SK-N-SH (cell line): Measurements from ENCODE around the gene MYO10. TPM values are rescaled to one million over a fixed set of nuclear protein-coding genes. Genes with fewer than 3 reads are reported as not detected.

Experiments used
- CTCF ChIA-PET: fragments of 300-600, 350-600 bp; formaldehyde crosslinking; extraction: SDS; loops from one replicate; lab custom pipeline; 2021; lab: Yijun Ruan, JAX
- POLR2A ChIA-PET: fragments of 350-600 bp; sonication (Branson Sonifier 250); formaldehyde crosslinking; extraction: SDS; loops from one replicate; lab custom pipeline; 2020; ENCODE audit warnings: antibody characterized with exemption, inconsistent platforms; lab: Yijun Ruan, JAX
- DNase-seq: peaks from one replicate; pipeline ENCODE4 v3.0.0; 2012
- H2AFZ ChIP-seq: fragments of 200-600 bp; sonication (generic); 2 replicates; pipeline ENCODE4 v1.8.1; 2016; ENCODE audit warnings: antibody characterized with exemption, mild to moderate bottlenecking, low read depth
- H3F3A ChIP-seq: fragments of 200-600 bp; sonication (generic); replicated peaks from 2 replicates; pipeline ENCODE3; 2016; ENCODE audit warnings: antibody characterized with exemption, mild to moderate bottlenecking; ENCODE audit not compliant: insufficient read depth
- H3K27ac ChIP-seq, 2 experiments: fragments of 200-500 bp in 1 of 2; fragments of 200-600 bp in 1 of 2; sonication (Bioruptor generic) in 1 of 2; sonication (generic), shearing (Covaris generic) in 1 of 2; 2 replicates each; pipeline versions ENCODE4 v1.5.1 to v1.6.1; 2014 to 2016; ENCODE audit warnings: low read depth in 2 of 2, inconsistent platforms in 1 of 2, low read length in 1 of 2, mild to moderate bottlenecking in 1 of 2, mixed read lengths in 1 of 2
- H3K27me3 ChIP-seq: fragments of 200-600 bp; sonication (generic), shearing (Covaris generic); 2 replicates; pipeline ENCODE4 v1.6.1; 2016; ENCODE audit warnings: mixed run types; ENCODE audit not compliant: insufficient read depth
- H3K36me3 ChIP-seq, 2 experiments: fragments of 200-500 bp in 1 of 2; fragments of 200-600 bp in 1 of 2; sonication (Bioruptor generic) in 1 of 2; sonication (generic) in 1 of 2; replicated peaks in 1 of 2; 2 replicates each; pipeline versions ENCODE3 to v1.5.1; 2014 to 2016; ENCODE audit warnings: low read length in 1 of 2, mild to moderate bottlenecking in 1 of 2; ENCODE audit not compliant: insufficient read depth in 2 of 2, control insufficient read depth in 1 of 2
- H3K4me1 ChIP-seq, 2 experiments: fragments of 200-500 bp in 1 of 2; fragments of 200-600 bp in 1 of 2; sonication (Bioruptor generic) in 1 of 2; sonication (generic), shearing (Covaris generic) in 1 of 2; 2 replicates each; pipeline versions ENCODE4 v1.5.1 to v1.6.1; 2014 to 2016; ENCODE audit warnings: low read depth in 1 of 2, low read length in 1 of 2, mixed run types in 1 of 2; ENCODE audit not compliant: insufficient read depth in 2 of 2, control insufficient read depth in 1 of 2
- H3K4me2 ChIP-seq: fragments of 200-600 bp; sonication (generic), shearing (Covaris generic); 2 replicates; pipeline ENCODE4 v1.6.1; 2017; ENCODE audit warnings: mixed run types
- H3K4me3 ChIP-seq, 2 experiments: fragments of 200-500 bp in 1 of 2; fragments of 200-600 bp in 1 of 2; sonication (Bioruptor generic) in 1 of 2; sonication (generic), shearing (Covaris generic) in 1 of 2; 2 replicates each; pipeline versions ENCODE4 v1.5.1 to v1.8.1; 2014 to 2016; ENCODE audit warnings: low read depth in 2 of 2, inconsistent platforms in 1 of 2, low read length in 1 of 2, mild to moderate bottlenecking in 1 of 2, mixed read lengths in 1 of 2, moderate library complexity in 1 of 2
- H3K79me2 ChIP-seq: fragments of 200-600 bp; sonication (generic); 2 replicates; pipeline ENCODE4 v1.8.1; 2017; ENCODE audit warnings: mild to moderate bottlenecking; ENCODE audit not compliant: insufficient read depth
- H3K9ac ChIP-seq: fragments of 200-600 bp; sonication (generic); 2 replicates; pipeline ENCODE4 v1.6.1; 2017; ENCODE audit warnings: mixed run types
- H3K9me2 ChIP-seq: fragments of 200-600 bp; sonication (generic); 2 replicates; pipeline ENCODE4 v1.6.1; 2017; ENCODE audit warnings: mixed run types
- H3K9me3 ChIP-seq: fragments of 200-600 bp; sonication (generic); 2 replicates; pipeline ENCODE4 v1.6.1; 2017; ENCODE audit warnings: mixed run types, mild to moderate bottlenecking, moderate library complexity
- H4K20me1 ChIP-seq: fragments of 200-600 bp; sonication (generic); 2 replicates; pipeline ENCODE4 v1.6.1; 2017; ENCODE audit warnings: mild to moderate bottlenecking, mixed run types; ENCODE audit not compliant: insufficient read depth
- GABPA ChIP-seq: IDR thresholded peaks from 2 replicates; pipeline ENCODE4 v1.4.0; 2012; ENCODE audit warnings: low read depth, mild to moderate bottlenecking
- IRF3 ChIP-seq: fragments of 150-350 bp; IDR thresholded peaks from 2 replicates; pipeline ENCODE4 v1.6.1; 2016; ENCODE audit warnings: mild to moderate bottlenecking, low read depth, low read length
- MAX ChIP-seq: IDR thresholded peaks from 2 replicates; pipeline ENCODE4 v1.4.0; 2012; ENCODE audit warnings: low read depth
- NRF1 ChIP-seq: IDR thresholded peaks from 2 replicates; pipeline ENCODE4 v1.6.1; 2012; ENCODE audit warnings: low read depth, mild to moderate bottlenecking, low read length
- PBX3 ChIP-seq: IDR thresholded peaks from 2 replicates; pipeline ENCODE4; 2012
- REST ChIP-seq: IDR thresholded peaks from 2 replicates; pipeline ENCODE4 v1.6.1; 2012; ENCODE audit warnings: mild to moderate bottlenecking, low read depth, low read length, moderate library complexity
- RXRA ChIP-seq: IDR thresholded peaks from 2 replicates; pipeline ENCODE4 v1.4.0; 2012; ENCODE audit warnings: low read depth, mild to moderate bottlenecking, borderline replicate concordance
- SMC3 ChIP-seq: IDR thresholded peaks from 2 replicates; pipeline ENCODE4 v1.6.1; 2012; ENCODE audit warnings: low read depth, low read length, improper control_type of control experiment
- TCF12 ChIP-seq: IDR thresholded peaks from 2 replicates; pipeline ENCODE4 v1.4.0; 2012
- WGBS: methylation state at CpG from one replicate; pipeline ENCODE4 v1.1.6; 2017; ENCODE audit warnings: low lambda C conversion rate; 5-methylcytosine and 5-hydroxymethylcytosine counted together
- polyA plus RNA-seq, 3 experiments: library from polyadenylated mRNA; depleted of rRNA; stranded (reverse); fragments of >200 nt; gene quantifications; 2 replicates each; pipeline ENCODE4 v1.2.3, GENCODE V29; 2012

The MYO10 gene
- polyA plus RNA-seq, 1 of the 3 experiments (the other 2 are of a cell fraction): 8.1 TPM

- H3K9me3 ChIP-seq: no peaks in the 10 kb centered on the region
- H3K9ac ChIP-seq: no peak overlapping the region
- no peak overlapping the region for H3K4me2 ChIP-seq
- H3K4me1 ChIP-seq: no peaks in the 10 kb centered on the region
- no peak overlapping the region for H3K4me3 ChIP-seq
- H3K27ac ChIP-seq: no peak overlapping the region
- POLR2A ChIA-PET: no interaction called here
- no peaks in the 10 kb centered on the region for H3K9me2 ChIP-seq
- CTCF ChIA-PET: interaction anchor here (1.3 to 2.0 kb wide), 2 partner anchors 417 to 431 kb away, joined by 3 to 5 read pairs; no protein-coding TSS in a partner anchor
- peaks cover 86% of the 10 kb centered on the region for H3K79me2 ChIP-seq
- peaks cover 34% of the 10 kb centered on the region for H3F3A ChIP-seq
- H2AFZ ChIP-seq: no peak overlapping the region
- peaks cover 0 to 67% of the 10 kb centered on the region in 2 experiments for H3K36me3 ChIP-seq
- TF ChIP-seq TCF12 (no peak), IRF3 (no peak), SMC3 (no peak), GABPA (no peak), PBX3 (no peak), NRF1 (no peak), MAX (no peak)
- TF ChIP-seq, all 33 proteins: peak for 0
- 72% methylated on average over 3 of the region's 3 CpGs for WGBS
- no peak for DNase-seq
- Histone ChIP-seq H4K20me1 (0 out of 2 replicates have a peak, but pooled peaks cover 11% of the 10 kb centered on the region), H3K27me3 (no peaks in the 10 kb centered on the region)
Measured at GRCh38 chr5:16772556-16772955, 163.5 kb downstream of the MYO10 start.

GRCh38 chr5:16768184-16768583 is 167.9 kb downstream of the MYO10 start:
- Histone ChIP-seq H3K4me2 (no peak overlapping the region), H3K9me3 (no peaks in the 10 kb centered on the region), H3K27ac (no peak overlapping the region), H2AFZ (no peak overlapping the region), H3K9ac (no peak overlapping the region), H3K27me3 (no peaks in the 10 kb centered on the region), H4K20me1 (0 out of 2 replicates have a peak, but pooled peaks cover 3% of the 10 kb centered on the region), H3K4me1 (no peaks in the 10 kb centered on the region), H3K79me2 (peaks cover 54% of the 10 kb centered on the region), H3K9me2 (no peaks in the 10 kb centered on the region), H3K36me3 (peaks cover 0 to 90% of the 10 kb centered on the region in 2 experiments), H3F3A (peaks cover 22% of the 10 kb centered on the region), H3K4me3 (no peak overlapping the region)
- DNase-seq: no peak
- CTCF ChIA-PET: interaction anchor here (0.6 kb wide), 1 partner anchor 96 kb away, joined by 3 read pairs; no protein-coding TSS in a partner anchor
- 98% methylated on average over 3 of the region's 3 CpGs for WGBS
- POLR2A ChIA-PET: no interaction called here
- TF ChIP-seq RXRA: no peak
- TF ChIP-seq REST: no peak
